Activated CD8-positive, alpha-beta memory T cell treated with anti-CD3 and anti-CD28 coated beads, Interleukin-2, amount 10 ng/mL, durations not matched to agents 7 days and 5 days (primary cell): ENCODE measurements around the gene ERVK3-1. TPM values are rescaled to one million over a fixed set of nuclear protein-coding genes. Genes with fewer than 3 reads are reported as not detected.
"Not testable (repeated sequence)": the region's sequence is repeated elsewhere in the genome, so short reads cannot be mapped to it uniquely, and the experiment has no call there.

Experiments
- ATAC-seq: fragments of 150-1000 bp; cut with Tn5 transposase; one replicate; pipeline ENCODE4 v1.10.0; 2021; ENCODE audit warnings: moderate library complexity
- CTCF ChIA-PET: fragments of 350-600 bp; sonication (Branson Sonifier 250); formaldehyde crosslinking; loops from one replicate; lab custom pipeline; 2021; ENCODE audit warnings: antibody characterized with exemption; lab: Charles Lee
- DNase-seq: peaks from one replicate; pipeline ENCODE4 v3.0.0-alpha.2; 2020
- H3K27ac Mint-ChIP-seq: one replicate; pipeline ENCODE4 v1.8.0; 2021; ENCODE audit warnings: mild to moderate bottlenecking, mixed read lengths
- H3K27me3 Mint-ChIP-seq: one replicate; pipeline ENCODE4 v1.8.0; 2021; ENCODE audit warnings: mixed read lengths
- H3K36me3 Mint-ChIP-seq: one replicate; pipeline ENCODE4 v1.8.0; 2021; ENCODE audit warnings: mild to moderate bottlenecking, mixed read lengths
- H3K4me1 Mint-ChIP-seq: one replicate; pipeline ENCODE4 v1.8.0; 2021; ENCODE audit warnings: mixed read lengths
- H3K4me3 Mint-ChIP-seq: one replicate; pipeline ENCODE4 v1.8.0; 2021; ENCODE audit warnings: mild to moderate bottlenecking, moderate library complexity, mixed read lengths
- H3K9me3 Mint-ChIP-seq: one replicate; pipeline ENCODE4 v1.8.0; 2022; ENCODE audit warnings: low read depth, mixed read lengths
- total RNA-seq, 2 experiments: library from RNA; stranded (reverse); gene quantifications; one replicate each; pipeline ENCODE4 v1.2.3, GENCODE V29; 2021

The ERVK3-1 gene
- total RNA-seq, 2 experiments from 2014 or later: 78.3 to 82.7 TPM

GRCh38 chr19:58336216-58336615, 31.0 kb downstream of the ERVK3-1 start:
- CTCF ChIA-PET: no interaction called here
- no peak overlapping the region for H3K27ac Mint-ChIP-seq

GRCh38 chr19:58336820-58337219, 31.6 kb downstream of the ERVK3-1 start:
- peaks cover 4% of the 10 kb centered on the region for H3K4me1 Mint-ChIP-seq
- peaks cover 43% of the 10 kb centered on the region for H3K36me3 Mint-ChIP-seq
- DNase-seq (no peak), ATAC-seq (no peak)
- CTCF ChIA-PET: no interaction called here
- H3K4me3 Mint-ChIP-seq: no peak overlapping the region
- no peak overlapping the region for H3K27ac Mint-ChIP-seq
- no peaks in the 10 kb centered on the region for H3K9me3 Mint-ChIP-seq
- no peaks in the 10 kb centered on the region for H3K27me3 Mint-ChIP-seq

More at GRCh38 chr19:58336216-58336615, 31.0 kb downstream of the ERVK3-1 start:
- peaks cover 4% of the 10 kb centered on the region for H3K4me1 Mint-ChIP-seq
- no peaks in the 10 kb centered on the region for H3K27me3 Mint-ChIP-seq
- DNase-seq: no peak
- no peak overlapping the region for H3K4me3 Mint-ChIP-seq
- ATAC-seq: no peak
- no peaks in the 10 kb centered on the region for H3K9me3 Mint-ChIP-seq
- peaks cover 40% of the 10 kb centered on the region for H3K36me3 Mint-ChIP-seq

- DNase-seq (no peak), ATAC-seq (no peak)
- Mint-ChIP-seq H3K4me3 (no peak overlapping the region), H3K27me3 (no peaks in the 10 kb centered on the region), H3K27ac (no peak overlapping the region), H3K9me3 (no peaks in the 10 kb centered on the region), H3K4me1 (peaks cover 4% of the 10 kb centered on the region), H3K36me3 (peaks cover 48% of the 10 kb centered on the region)
- CTCF ChIA-PET: no interaction called here
Observed at GRCh38 chr19:58338336-58338735, 33.2 kb downstream of the ERVK3-1 start.

GRCh38 chr19:58338825-58339558, 33.8 kb downstream of the ERVK3-1 start:
- Mint-ChIP-seq H3K27ac (no peak overlapping the region), H3K36me3 (peaks cover 50% of the 10 kb centered on the region), H3K9me3 (no peaks in the 10 kb centered on the region), H3K4me1 (peaks cover 4% of the 10 kb centered on the region), H3K27me3 (no peaks in the 10 kb centered on the region), H3K4me3 (no peak overlapping the region)
- ATAC-seq (no peak), DNase-seq (no peak)
- CTCF ChIA-PET: no interaction called here

- DNase-seq (no peak), ATAC-seq (no peak)
- peaks cover 26% of the 10 kb centered on the region for H3K4me1 Mint-ChIP-seq
- CTCF ChIA-PET: no interaction called here
- peak overlapping the region; percentile 13 for H3K27ac Mint-ChIP-seq
- H3K9me3 Mint-ChIP-seq: no peaks in the 10 kb centered on the region
- peaks cover 24% of the 10 kb centered on the region for H3K36me3 Mint-ChIP-seq
- peak overlapping the region; percentile 94 for H3K4me3 Mint-ChIP-seq
- H3K27me3 Mint-ChIP-seq: no peaks in the 10 kb centered on the region
Observed at GRCh38 chr19:58345558-58345957, 40.4 kb downstream of the ERVK3-1 start.

GRCh38 chr19:58346961-58347929, 42.1 kb downstream of the ERVK3-1 start:
- DNase-seq: peak; percentile 83
- Mint-ChIP-seq H3K27me3 (no peaks in the 10 kb centered on the region), H3K9me3 (no peaks in the 10 kb centered on the region), H3K27ac (peak overlapping the region; percentile 89), H3K36me3 (peaks cover 22% of the 10 kb centered on the region), H3K4me3 (peak overlapping the region; percentile 94), H3K4me1 (peaks cover 26% of the 10 kb centered on the region)
- CTCF ChIA-PET: interaction anchor here (1.3 to 1.9 kb wide), 7 partner anchors 15 to 172 kb away, joined by 3 to 16 read pairs (median 3); partner anchors contain the start of genes ZBTB45, ZNF497 and ZNF584
- ATAC-seq: peak; percentile 97

- DNase-seq, H3K27me3 Mint-ChIP-seq, H3K9me3 Mint-ChIP-seq: not testable (repeated sequence)
- ATAC-seq: peak; percentile 5
- CTCF ChIA-PET: interaction anchor here (1.2 to 1.9 kb wide), 9 partner anchors 15 to 171 kb away, joined by 3 to 16 read pairs (median 3); partner anchors contain the start of genes ZBTB45, ZNF497 and ZNF584
- Mint-ChIP-seq H3K36me3 (peaks cover 19% of the 10 kb centered on the region), H3K27ac (peak overlapping the region; percentile 89), H3K4me1 (peaks cover 26% of the 10 kb centered on the region), H3K4me3 (peak overlapping the region; percentile 94)
Observed at GRCh38 chr19:58348080-58348479, 42.9 kb downstream of the ERVK3-1 start.

- CTCF ChIA-PET: interaction anchor here (1.4 kb wide), 1 partner anchor 167 kb away, joined by 3 read pairs; no protein-coding TSS in a partner anchor
- H3K4me1 Mint-ChIP-seq: peaks cover 30% of the 10 kb centered on the region
- H3K9me3 Mint-ChIP-seq: no peaks in the 10 kb centered on the region
- peak overlapping the region; percentile 44 for H3K4me3 Mint-ChIP-seq
- peaks cover 17% of the 10 kb centered on the region for H3K36me3 Mint-ChIP-seq
- H3K27ac Mint-ChIP-seq: peak overlapping the region; percentile 64
- no peak for ATAC-seq
- DNase-seq: no peak
- H3K27me3 Mint-ChIP-seq: no peaks in the 10 kb centered on the region
Observed at GRCh38 chr19:58349590-58349989, 44.4 kb downstream of the ERVK3-1 start.

- H3K27me3 Mint-ChIP-seq: no peaks in the 10 kb centered on the region
- DNase-seq: no peak
- ATAC-seq: no peak
- H3K4me3 Mint-ChIP-seq: peak overlapping the region; percentile 44
- CTCF ChIA-PET: no interaction called here
- peaks cover 36% of the 10 kb centered on the region for H3K4me1 Mint-ChIP-seq
- no peaks in the 10 kb centered on the region for H3K9me3 Mint-ChIP-seq
- H3K36me3 Mint-ChIP-seq: peaks cover 17% of the 10 kb centered on the region
- H3K27ac Mint-ChIP-seq: no peak overlapping the region
Observed at GRCh38 chr19:58350001-58350861, 45.1 kb downstream of the ERVK3-1 start.

- Mint-ChIP-seq H3K27ac (no peak overlapping the region), H3K27me3 (no peaks in the 10 kb centered on the region), H3K4me3 (no peak overlapping the region), H3K4me1 (peaks cover 37% of the 10 kb centered on the region), H3K9me3 (no peaks in the 10 kb centered on the region), H3K36me3 (peaks cover 14% of the 10 kb centered on the region)
- DNase-seq (no peak), ATAC-seq (no peak)
- CTCF ChIA-PET: no interaction called here
Observed at GRCh38 chr19:58350871-58351557, 45.8 kb downstream of the ERVK3-1 start.

GRCh38 chr19:58351558-58351878, 46.3 kb downstream of the ERVK3-1 start:
- Mint-ChIP-seq H3K36me3 (peaks cover 14% of the 10 kb centered on the region), H3K9me3 (no peaks in the 10 kb centered on the region), H3K4me3 (no peak overlapping the region), H3K27me3 (no peaks in the 10 kb centered on the region), H3K27ac (no peak overlapping the region), H3K4me1 (peaks cover 40% of the 10 kb centered on the region)
- DNase-seq: no peak
- no peak for ATAC-seq
- CTCF ChIA-PET: no interaction called here

GRCh38 chr19:58351990-58352755, 47.0 kb downstream of the ERVK3-1 start:
- no peaks in the 10 kb centered on the region for H3K9me3 Mint-ChIP-seq
- no peak overlapping the region for H3K27ac Mint-ChIP-seq
- ATAC-seq (no peak), DNase-seq (no peak)
- H3K4me1 Mint-ChIP-seq: peaks cover 42% of the 10 kb centered on the region
- H3K27me3 Mint-ChIP-seq: no peaks in the 10 kb centered on the region
- CTCF ChIA-PET: no interaction called here
- H3K4me3 Mint-ChIP-seq: no peak overlapping the region
- H3K36me3 Mint-ChIP-seq: peaks cover 14% of the 10 kb centered on the region
